Prostate gland (tissue), 1 donor: Measurements from ENCODE around the gene UPK3B.
"Not testable (repeated sequence)": the region's sequence is repeated elsewhere in the genome, so short reads cannot be mapped to it uniquely, and the experiment has no call there.

Experiments
- POLR2A ChIP-seq: fragments of 450-650 bp; IDR thresholded peaks from one replicate; pipeline ENCODE4 v1.6.1; 2016; ENCODE audit warnings: antibody characterized with exemption, mild to moderate bottlenecking
- POLR2AphosphoS5 ChIP-seq: sonication (generic); formaldehyde crosslinking; IDR thresholded peaks from one replicate; pipeline ENCODE4 v1.6.1; 2017; ENCODE audit warnings: antibody characterized with exemption

- TF ChIP-seq POLR2AphosphoS5, POLR2A: not testable (repeated sequence)
These were observed 7.5 kb upstream of the UPK3B start for GRCh38 chr7:76502836-76503235.
